WERI-Rb-1 (cell line): Measurements from ENCODE around the gene GPR25.

Experiments used
- DNase-seq: peaks from one replicate; pipeline ENCODE4 v3.0.0-alpha.2; 2020
- H3K27ac ChIP-seq: fragments of 250-450 bp; sonication (Bioruptor Pico); 2 replicates; pipeline ENCODE4 v1.5.1; 2020; ENCODE audit warnings: mild to moderate bottlenecking, moderate library complexity
- H3K27me3 ChIP-seq: fragments of 250-450 bp; sonication (Bioruptor Pico); 2 replicates; pipeline ENCODE4 v1.5.1; 2021; ENCODE audit warnings: mild to moderate bottlenecking, low read depth, moderate library complexity; ENCODE audit not compliant: insufficient read depth, severe bottlenecking
- H3K36me3 ChIP-seq: fragments of 250-450 bp; sonication (Bioruptor Pico); 2 replicates; pipeline ENCODE4 v1.5.1; 2020; ENCODE audit warnings: mild to moderate bottlenecking, moderate library complexity
- H3K4me3 ChIP-seq: 2 replicates; pipeline ENCODE4 v1.5.1; 2011; ENCODE audit warnings: low read depth, mild to moderate bottlenecking, control low read depth, low read length
- H3K9me3 ChIP-seq: fragments of 250-450 bp; sonication (Bioruptor Pico); 2 replicates; pipeline ENCODE4 v1.5.1; 2021; ENCODE audit warnings: mild to moderate bottlenecking, moderate library complexity; ENCODE audit not compliant: severe bottlenecking
- TF ChIP-seq, protein P1 (sequence below): IDR thresholded peaks from 2 replicates; pipeline ENCODE4 v1.5.1; 2011; ENCODE audit warnings: low read depth, mild to moderate bottlenecking, control low read depth, inconsistent platforms, low read length

Gene GPR25

GRCh38 chr1:200904772-200905171 is 32.0 kb downstream of the GPR25 start:
- no peak for DNase-seq
- no peaks in the 10 kb centered on the region for H3K27me3 ChIP-seq
- TF ChIP-seq, protein P1, sequence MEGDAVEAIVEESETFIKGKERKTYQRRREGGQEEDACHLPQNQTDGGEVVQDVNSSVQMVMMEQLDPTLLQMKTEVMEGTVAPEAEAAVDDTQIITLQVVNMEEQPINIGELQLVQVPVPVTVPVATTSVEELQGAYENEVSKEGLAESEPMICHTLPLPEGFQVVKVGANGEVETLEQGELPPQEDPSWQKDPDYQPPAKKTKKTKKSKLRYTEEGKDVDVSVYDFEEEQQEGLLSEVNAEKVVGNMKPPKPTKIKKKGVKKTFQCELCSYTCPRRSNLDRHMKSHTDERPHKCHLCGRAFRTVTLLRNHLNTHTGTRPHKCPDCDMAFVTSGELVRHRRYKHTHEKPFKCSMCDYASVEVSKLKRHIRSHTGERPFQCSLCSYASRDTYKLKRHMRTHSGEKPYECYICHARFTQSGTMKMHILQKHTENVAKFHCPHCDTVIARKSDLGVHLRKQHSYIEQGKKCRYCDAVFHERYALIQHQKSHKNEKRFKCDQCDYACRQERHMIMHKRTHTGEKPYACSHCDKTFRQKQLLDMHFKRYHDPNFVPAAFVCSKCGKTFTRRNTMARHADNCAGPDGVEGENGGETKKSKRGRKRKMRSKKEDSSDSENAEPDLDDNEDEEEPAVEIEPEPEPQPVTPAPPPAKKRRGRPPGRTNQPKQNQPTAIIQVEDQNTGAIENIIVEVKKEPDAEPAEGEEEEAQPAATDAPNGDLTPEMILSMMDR, result no peak
- no peak overlapping the region for H3K27ac ChIP-seq
- H3K36me3 ChIP-seq, result peaks cover 29% of the 10 kb centered on the region
- H3K9me3 ChIP-seq, result no peaks in the 10 kb centered on the region
- H3K4me3 ChIP-seq, result no peak overlapping the region

DNA sequence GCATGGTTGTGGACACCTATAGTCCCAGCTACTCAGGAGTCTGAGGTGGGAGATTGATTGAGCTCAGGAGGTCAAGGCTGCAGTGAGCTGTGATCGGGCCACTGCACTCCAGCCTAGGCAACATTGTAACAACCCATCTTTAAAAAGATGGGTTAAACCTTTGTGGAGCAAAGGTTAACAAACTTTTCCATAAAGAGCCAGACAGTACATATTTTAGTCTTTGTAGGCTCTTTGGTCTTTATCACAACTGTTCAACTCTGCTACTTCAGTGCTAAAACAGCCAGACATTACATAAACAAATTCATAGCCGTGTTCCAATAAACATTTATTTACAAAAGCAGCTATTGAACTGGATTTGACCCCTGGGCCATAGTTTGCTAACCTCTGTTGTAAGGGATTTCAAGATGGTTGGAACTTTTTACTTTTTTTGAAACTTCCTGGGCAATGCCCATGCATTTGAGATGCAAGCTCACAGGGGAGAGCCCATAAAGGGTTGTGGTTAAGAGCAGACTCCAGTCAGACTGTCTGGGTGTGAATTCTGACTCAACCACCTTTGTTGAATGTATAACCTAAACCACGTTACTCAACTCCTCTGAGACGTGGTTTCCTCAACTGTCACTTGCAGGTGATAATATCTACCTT is 32.8 kb downstream of the GPR25 start:
- Histone ChIP-seq H3K36me3 (peaks cover 24% of the 10 kb centered on the region), H3K27ac (no peak overlapping the region), H3K9me3 (no peaks in the 10 kb centered on the region), H3K27me3 (no peaks in the 10 kb centered on the region), H3K4me3 (no peak overlapping the region)
- TF ChIP-seq, protein P1, result no peak
- DNase-seq, result no peak

DNA sequence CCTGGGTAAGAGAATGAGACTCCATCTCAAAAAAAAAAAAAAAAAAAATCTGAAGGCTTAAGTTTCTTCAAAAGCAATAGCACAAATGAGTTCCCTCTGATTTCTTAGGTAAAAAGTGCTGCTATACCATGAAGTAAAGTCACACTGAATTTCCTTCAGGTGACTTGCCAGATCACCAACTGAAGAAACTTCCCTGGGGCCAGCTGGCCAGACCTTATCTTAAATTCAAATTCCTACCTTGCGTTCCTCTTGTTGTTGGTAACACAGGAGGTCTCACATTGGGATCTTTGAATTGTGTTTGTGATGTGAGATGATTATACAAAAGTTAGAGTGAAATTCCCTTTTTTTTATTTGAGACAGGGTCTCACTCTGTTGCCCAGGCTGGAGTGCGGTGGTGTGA is 33.7 kb downstream of the GPR25 start:
- Histone ChIP-seq H3K9me3 (no peaks in the 10 kb centered on the region), H3K4me3 (no peak overlapping the region), H3K36me3 (peaks cover 21% of the 10 kb centered on the region), H3K27me3 (no peaks in the 10 kb centered on the region), H3K27ac (no peak overlapping the region)
- TF ChIP-seq, protein P1, result no peak
- DNase-seq, result no peak

- no peaks in the 10 kb centered on the region for H3K9me3 ChIP-seq
- H3K27ac ChIP-seq, result no peak overlapping the region
- no peaks in the 10 kb centered on the region for H3K27me3 ChIP-seq
- H3K4me3 ChIP-seq, result no peak overlapping the region
- TF ChIP-seq, protein P1, result no peak
- peaks cover 17% of the 10 kb centered on the region for H3K36me3 ChIP-seq
- DNase-seq, result no peak
Observed at GRCh38 chr1:200907611-200908097, 34.9 kb downstream of the GPR25 start.

DNA sequence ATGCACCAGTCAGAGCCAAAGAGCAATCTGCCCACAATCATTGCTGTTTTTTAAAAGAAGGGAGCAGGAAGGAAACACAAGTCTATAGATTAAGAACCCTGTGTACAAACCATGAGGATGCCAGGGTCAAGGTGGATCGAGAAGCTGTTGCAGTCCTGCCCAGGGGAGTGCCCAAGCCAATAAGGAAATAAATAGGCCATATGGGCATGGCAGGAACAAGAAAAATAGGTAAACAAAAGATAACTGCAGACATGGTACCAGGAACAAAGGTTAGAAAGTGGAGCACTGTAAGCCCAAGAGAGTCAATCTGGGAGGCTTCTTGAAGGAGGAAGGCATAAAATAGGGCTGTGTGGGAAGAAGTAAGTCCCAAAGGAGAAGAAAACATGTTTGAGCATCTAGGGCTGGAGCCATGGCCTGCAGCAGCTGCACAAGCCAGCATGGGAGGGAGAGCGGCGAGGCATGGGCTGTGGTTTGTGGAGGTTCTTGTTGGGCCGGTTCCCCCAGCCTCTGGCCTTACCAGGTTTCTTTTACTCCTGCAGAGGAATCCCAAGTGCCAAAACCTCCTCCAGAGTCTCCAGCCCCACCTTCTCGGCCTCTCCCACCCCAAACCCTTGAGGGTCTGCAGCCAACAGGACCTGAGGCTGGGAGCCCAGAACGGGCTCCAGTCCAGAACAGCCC is 35.5 kb downstream of the GPR25 start:
- peaks cover 24% of the 10 kb centered on the region for H3K36me3 ChIP-seq
- TF ChIP-seq, protein P1, result no peak
- no peak for DNase-seq
- H3K27ac ChIP-seq, result no peak overlapping the region
- no peaks in the 10 kb centered on the region for H3K27me3 ChIP-seq
- no peak overlapping the region for H3K4me3 ChIP-seq
- no peaks in the 10 kb centered on the region for H3K9me3 ChIP-seq
